GM12878 (cell line): ENCODE results near the gene HSD17B4. TPM values are rescaled to one million over a fixed set of nuclear protein-coding genes. Genes with fewer than 3 reads are reported as not detected.

Experiments
- ATAC-seq: fragments of 200-7000 bp; cut with Tn5 transposase; 3 replicates; pipeline ENCODE4 v1.9.1; 2020; ENCODE audit warnings: mild to moderate bottlenecking, moderate library complexity
- Bru-seq: library from RNA; stranded (reverse); fragments of 400-500 nt; gene quantifications from one replicate; lab custom pipeline; 2021; lab: Mats Ljungman, UMichigan
- BruChase-seq, 2 experiments: library from RNA; stranded (reverse); fragments of 400-500 nt; gene quantifications; one replicate each; lab custom pipeline; 2021; lab: Mats Ljungman, UMichigan
- BruUV-seq: library from RNA; stranded (reverse); fragments of 400-500 nt; replicated peaks from 2 replicates; lab custom pipeline; 2021; lab: Mats Ljungman, UMichigan
- CTCF ChIA-PET: fragments of 300-600 bp; sonication (Branson Sonifier 250); formaldehyde crosslinking; extraction: SDS; loops from one replicate; lab custom pipeline; 2021; ENCODE audit warnings: inconsistent platforms; lab: Yijun Ruan, JAX
- POLR2A ChIA-PET: fragments of 350-600 bp; formaldehyde crosslinking; extraction: SDS; loops from one replicate; lab custom pipeline; 2021; ENCODE audit warnings: inconsistent platforms; lab: Charles Lee
- RAD21 ChIA-PET: fragments of 300-600 bp; sonication (Branson Sonifier 250); formaldehyde crosslinking; loops from one replicate; lab custom pipeline; 2023; ENCODE audit warnings: antibody characterized with exemption; ENCODE audit not compliant: unreplicated experiment; lab: Charles Lee
- SMC1A ChIA-PET: fragments of 300-600 bp; sonication (Branson Sonifier 250); formaldehyde crosslinking; loops from one replicate; lab custom pipeline; 2023; ENCODE audit not compliant: unreplicated experiment, uncharacterized antibody; lab: Charles Lee
- DNase-seq: peaks from one replicate; pipeline ENCODE4 v3.0.0-alpha.2; 2011; ENCODE audit warnings: low read depth, low spot score
- FAIRE-seq: peaks from 3 replicates; lab custom pipeline; 2011; peaks lifted over from hg19 to GRCh38; lab: Jason Lieb, UNC
- H2AFZ ChIP-seq: 2 replicates; pipeline ENCODE4 v1.6.0; 2011; ENCODE audit warnings: low read depth, low read length, control low read depth; ENCODE audit not compliant: control insufficient read depth
- H3K27ac ChIP-seq: 2 replicates; pipeline ENCODE4 v1.5.1; 2011; ENCODE audit warnings: control low read depth; ENCODE audit not compliant: control insufficient read depth, insufficient read depth
- H3K27me3 ChIP-seq, 2 experiments: replicated peaks in 1 of 2; 2 replicates each; pipeline versions ENCODE4 v1.6.0 to v1.6.1; 2011; ENCODE audit warnings: low read length in 1 of 2; ENCODE audit not compliant: control insufficient read depth in 2 of 2, insufficient read depth in 2 of 2
- H3K36me3 ChIP-seq, 2 experiments: 2 replicates each; pipeline ENCODE4 v1.5.1; 2011; ENCODE audit warnings: low read length in 1 of 2; ENCODE audit not compliant: control insufficient read depth in 2 of 2, insufficient read depth in 2 of 2
- H3K4me1 ChIP-seq: 2 replicates; pipeline ENCODE4 v1.6.1; 2011; ENCODE audit warnings: mild to moderate bottlenecking, low read length, moderate library complexity, mixed read lengths; ENCODE audit not compliant: control insufficient read depth, insufficient read depth
- H3K4me2 ChIP-seq: 2 replicates; pipeline ENCODE4 v1.6.0; 2011; ENCODE audit warnings: control low read depth; ENCODE audit not compliant: control insufficient read depth, insufficient read depth
- H3K4me3 ChIP-seq: fragments of 200-600 bp; sonication (generic); 2 replicates; pipeline ENCODE4 v1.5.1; 2016
- H3K79me2 ChIP-seq: 2 replicates; pipeline ENCODE4 v1.6.0; 2011; ENCODE audit warnings: low read length; ENCODE audit not compliant: control insufficient read depth, insufficient read depth
- H3K9ac ChIP-seq: 2 replicates; pipeline ENCODE4 v1.8.0; 2011; ENCODE audit warnings: low read length, control low read depth, mixed read lengths; ENCODE audit not compliant: control insufficient read depth, insufficient read depth
- H3K9me3 ChIP-seq: replicated peaks from 3 replicates; pipeline ENCODE4 v1.5.1; 2011; ENCODE audit warnings: mild to moderate bottlenecking, low read length; ENCODE audit not compliant: control insufficient read depth, insufficient read depth
- H4K20me1 ChIP-seq: 2 replicates; pipeline ENCODE4 v1.6.0; 2011; ENCODE audit not compliant: control insufficient read depth, insufficient read depth
- BACH1 ChIP-seq: fragments of 450-650 bp; IDR thresholded peaks from 2 replicates; pipeline ENCODE4 v1.6.1; 2017; ENCODE audit warnings: mild to moderate bottlenecking, borderline replicate concordance
- CREB1 ChIP-seq: IDR thresholded peaks from 2 replicates; pipeline ENCODE4 v1.6.1; 2012; ENCODE audit warnings: low read depth, mild to moderate bottlenecking, inconsistent platforms
- ESRRA ChIP-seq: IDR thresholded peaks from 2 replicates; pipeline ENCODE4 v1.6.1; 2012; ENCODE audit warnings: mild to moderate bottlenecking, low read length, improper control_type of control experiment
- GABPA ChIP-seq: IDR thresholded peaks from 2 replicates; pipeline ENCODE4 v1.6.1; 2014; ENCODE audit warnings: antibody characterized with exemption, low read depth, mild to moderate bottlenecking, inconsistent platforms
- IKZF2 ChIP-seq, 2 experiments: fragments of 450-650 bp; IDR thresholded peaks; 2 replicates each; pipeline ENCODE4 v1.6.1; 2017; ENCODE audit warnings: mild to moderate bottlenecking in 2 of 2, moderate library complexity in 2 of 2
- NR2F1 ChIP-seq: fragments of 450-650 bp; conservative IDR thresholded peaks from 2 replicates; pipeline ENCODE4 v1.6.1; 2017; ENCODE audit warnings: mild to moderate bottlenecking
- NRF1 ChIP-seq: conservative IDR thresholded peaks from 2 replicates; pipeline ENCODE4 v1.6.1; 2011; ENCODE audit warnings: mild to moderate bottlenecking, low read depth, low read length, improper control_type of control experiment
- SIX5 ChIP-seq: IDR thresholded peaks from 2 replicates; pipeline ENCODE4 v1.6.1; 2011; ENCODE audit warnings: mild to moderate bottlenecking, low read depth, low read length, moderate library complexity; ENCODE audit not compliant: severe bottlenecking
- SMC3 ChIP-seq: IDR thresholded peaks from 2 replicates; pipeline ENCODE4 v1.6.1; 2011; ENCODE audit warnings: low read length, improper control_type of control experiment, borderline replicate concordance
- TCF3 ChIP-seq: IDR thresholded peaks from 2 replicates; pipeline ENCODE4 v1.6.1; 2012; ENCODE audit warnings: low read depth, mild to moderate bottlenecking, low read length, borderline replicate concordance; ENCODE audit not compliant: insufficient read depth
- WGBS: methylation state at CpG from one replicate; pipeline ENCODE4 v1.1.6; 2016; ENCODE audit warnings: low lambda C conversion rate; ENCODE audit not compliant: insufficient replicate concordance, insufficient coverage; ENCODE audit errors: missing lambda C conversion rate; 5-methylcytosine and 5-hydroxymethylcytosine counted together
- in situ Hi-C: fragments of 300-500 bp; cut with MboI; formaldehyde crosslinking; loops from 9 replicates; pipeline ENCODE4 v1.14.3; 2018; ENCODE audit warnings: mixed read lengths
- intact Hi-C: fragments of 100-400 bp; cut with micrococcal nuclease; formaldehyde crosslinking; loops from one replicate; pipeline ENCODE4 v1.14.2; 2022; ENCODE audit not compliant: unreplicated experiment
- long read RNA-seq, 2 experiments: library from polyadenylated mRNA; unstranded; transcript quantifications; one replicate each; pipeline ENCODE4 v2.0.0, GENCODE V29; 2019 to 2020
- polyA minus RNA-seq, 3 experiments: library from RNA; depleted of rRNA, polyadenylated mRNA; stranded (reverse); fragments of >200 nt; gene quantifications; 2 replicates each; pipeline ENCODE4 v1.2.3, GENCODE V29; 2011
- polyA plus RNA-seq, 11 experiments: library from polyadenylated mRNA; depleted of rRNA in 4 of 11; unstranded in 6 of 11; stranded (reverse) in 5 of 11; fragments of >200 nt; fragmentation: Nextera tagmentation in 4 of 11; fragmentation: Illumina TruSeq in 1 of 11; extraction: Ambion mirVana in 4 of 11; extraction: Trizol in 1 of 11; gene quantifications; 1 replicate in 1 of 11; 2 replicates in 10 of 11; pipeline versions ENCODE4 v1.2.1 to v1.2.3, GENCODE V29; 2011 to 2016; ENCODE audit warnings: inconsistent platforms in 2 of 11, missing spikeins in 2 of 11, low read depth in 1 of 11
- total RNA-seq, 4 experiments: library from RNA; depleted of rRNA in 3 of 4; stranded (reverse); fragments of >200 nt in 3 of 4; fragmentation: Illumina TruSeq in 1 of 4; extraction: Trizol in 1 of 4; gene quantifications; 2 replicates each; pipeline versions ENCODE4 v1.2.1 to v1.2.3, GENCODE V29; 2013 to 2021
- TF ChIP-seq, protein P1 (sequence below): fragments of 450-650 bp; IDR thresholded peaks from 2 replicates; pipeline ENCODE4 v1.6.1; 2017; ENCODE audit warnings: low read depth, mild to moderate bottlenecking, moderate library complexity
- TF ChIP-seq, protein P2 (sequence below): fragments of 450-650 bp; IDR thresholded peaks from 2 replicates; pipeline ENCODE4 v1.6.1; 2016; ENCODE audit warnings: mild to moderate bottlenecking

HSD17B4 gene, protein sequence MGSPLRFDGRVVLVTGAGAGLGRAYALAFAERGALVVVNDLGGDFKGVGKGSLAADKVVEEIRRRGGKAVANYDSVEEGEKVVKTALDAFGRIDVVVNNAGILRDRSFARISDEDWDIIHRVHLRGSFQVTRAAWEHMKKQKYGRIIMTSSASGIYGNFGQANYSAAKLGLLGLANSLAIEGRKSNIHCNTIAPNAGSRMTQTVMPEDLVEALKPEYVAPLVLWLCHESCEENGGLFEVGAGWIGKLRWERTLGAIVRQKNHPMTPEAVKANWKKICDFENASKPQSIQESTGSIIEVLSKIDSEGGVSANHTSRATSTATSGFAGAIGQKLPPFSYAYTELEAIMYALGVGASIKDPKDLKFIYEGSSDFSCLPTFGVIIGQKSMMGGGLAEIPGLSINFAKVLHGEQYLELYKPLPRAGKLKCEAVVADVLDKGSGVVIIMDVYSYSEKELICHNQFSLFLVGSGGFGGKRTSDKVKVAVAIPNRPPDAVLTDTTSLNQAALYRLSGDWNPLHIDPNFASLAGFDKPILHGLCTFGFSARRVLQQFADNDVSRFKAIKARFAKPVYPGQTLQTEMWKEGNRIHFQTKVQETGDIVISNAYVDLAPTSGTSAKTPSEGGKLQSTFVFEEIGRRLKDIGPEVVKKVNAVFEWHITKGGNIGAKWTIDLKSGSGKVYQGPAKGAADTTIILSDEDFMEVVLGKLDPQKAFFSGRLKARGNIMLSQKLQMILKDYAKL
- total RNA-seq (2013; cell fraction: nucleolus; rRNA removed) = 115 and 125 TPM in 2 replicates
- total RNA-seq (2014; rRNA removed) (93.1 and 105 TPM in 2 replicates), total RNA-seq (2014; rRNA removed; fragmentation: Illumina TruSeq; extraction: Trizol) (92.9 and 93.3 TPM in 2 replicates), total RNA-seq (2021) (90.0 and 103 TPM in 2 replicates), polyA plus RNA-seq (2011; rRNA removed) (125 and 160 TPM in 2 replicates), polyA plus RNA-seq (2014; fragmentation: Illumina TruSeq; extraction: Trizol) (97.5 and 128 TPM in 2 replicates), polyA plus RNA-seq (2014; fragmentation: Nextera tagmentation; extraction: Ambion mirVana) (10 to 100 TPM; 38.6 to 62.4 TPM), polyA plus RNA-seq (2014; rRNA removed) (52.9 and 58.6 TPM in 2 replicates), polyA plus RNA-seq (2016; fragmentation: Nextera tagmentation; extraction: Ambion mirVana) (10 to 100 TPM; 92.0 to 99.7 TPM), polyA minus RNA-seq (2011; rRNA and poly(A)+ RNA removed) (171 and 220 TPM in 2 replicates), Bru-seq, nascent RNA (percentile 69 among the genes with signal in this experiment), BruChase-seq, experiment 1, labeled RNA remaining after a 6-hour chase (percentile 71 among the genes with signal in this experiment), BruChase-seq, experiment 2, labeled RNA remaining after a 2-hour chase (percentile 67 among the genes with signal in this experiment)
- polyA plus RNA-seq (2011; ENCODE audit: low read depth) = 50.7 TPM
- 69.7 and 112 TPM in 2 replicates for polyA plus RNA-seq (2011; cell fraction: cytosol; rRNA removed)
- polyA plus RNA-seq (2011; cell fraction: nucleus; rRNA removed) = 104 and 115 TPM in 2 replicates
- polyA plus RNA-seq (2012) = 62.5 and 78.6 TPM in 2 replicates
- polyA minus RNA-seq (2011; cell fraction: cytosol; rRNA and poly(A)+ RNA removed) = 52.4 and 52.5 TPM in 2 replicates
- 61.4 and 80.0 TPM in 2 replicates for polyA minus RNA-seq (2011; cell fraction: nucleus; rRNA and poly(A)+ RNA removed)
- long read RNA-seq, experiment 1, transcript HSD17B4-201 (24 exons, 2,685 nt) = major isoform, 34 of 45 reads
- long read RNA-seq, experiment 1, partial matches to known transcripts = 1 of 45 reads
- long read RNA-seq, experiment 1, other reads (novel, unspliced or antisense) = 10 of 45 reads
- long read RNA-seq, experiment 2, transcript HSD17B4-201 (24 exons, 2,685 nt) = major isoform, 279 of 323 reads
- long read RNA-seq, experiment 2, partial matches to known transcripts = 17 of 323 reads
- long read RNA-seq, experiment 2, other reads (novel, unspliced or antisense) = 21 of 323 reads

GRCh38 chr5:119452373-119453039 is at the start of gene HSD17B4:
HSD17B4 (plus strand) TSS chr5:119452497; CDS start chr5:119452576, 79 bp downstream.
- intact Hi-C loops = no loop called here
- ATAC-seq (peak; percentile 96), FAIRE-seq (peak; percentile 96), DNase-seq (peak; percentile 58)
- peak within 1 kb of the TSS; percentile 45 for H3K27ac ChIP-seq
- H3K9me3 ChIP-seq = no peaks in the 10 kb centered on the region; the same call in 1 of the 3 replicates
- in situ Hi-C loops = no loop called here
- no peaks in the 10 kb centered on the region for H3K36me3 ChIP-seq
- peaks cover 4% of the 10 kb centered on the region for H3K79me2 ChIP-seq
- peak within 1 kb of the TSS; percentile 75 for H3K4me2 ChIP-seq
- no TSS peak for BruUV-seq
- H2AFZ ChIP-seq = peak within 1 kb of the TSS; percentile 86
- RAD21 ChIA-PET = interaction anchor here (1.0 to 2.5 kb wide), 4 partner anchors 10 to 139 kb away, joined by 3 to 8 read pairs (median 4); no protein-coding TSS in a partner anchor
- H3K4me3 ChIP-seq = peak within 1 kb of the TSS; percentile 98
- WGBS = under 1% methylated on average over 42 of the region's 42 CpGs
- H3K9ac ChIP-seq = peak within 1 kb of the TSS; percentile 59
- H3K4me1 ChIP-seq = no peaks in the 10 kb centered on the region
- CTCF ChIA-PET = interaction anchor here (0.7 to 2.4 kb wide), 9 partner anchors 10 to 465 kb away, joined by 3 to 11 read pairs (median 4); partner anchors contain the start of gene DTWD2
- H4K20me1 ChIP-seq = no peaks in the 10 kb centered on the region
- SMC1A ChIA-PET = interaction anchor here (0.6 to 2.0 kb wide), 7 partner anchors 10 to 464 kb away, joined by 3 to 9 read pairs (median 3); partner anchors contain the start of gene DTWD2
- H3K27me3 ChIP-seq = no peaks in the 10 kb centered on the region
- POLR2A ChIA-PET = interaction anchor here (1.0 to 1.6 kb wide), 2 partner anchors 9 to 18 kb away, joined by 4 read pairs; no protein-coding TSS in a partner anchor
- 0 out of 2 replicates have a peak, but pooled peaks have one; percentile 64 for TF ChIP-seq TCF3
- peak; percentile 43; the same call in 1 of the 2 replicates for TF ChIP-seq BACH1
- TF ChIP-seq CREB1 = peak; percentile 84
- 0 out of 2 replicates have a peak, but pooled peaks have one; percentile 18 for TF ChIP-seq GABPA
- no peak for TF ChIP-seq ESRRA
- TF ChIP-seq, protein P1, sequence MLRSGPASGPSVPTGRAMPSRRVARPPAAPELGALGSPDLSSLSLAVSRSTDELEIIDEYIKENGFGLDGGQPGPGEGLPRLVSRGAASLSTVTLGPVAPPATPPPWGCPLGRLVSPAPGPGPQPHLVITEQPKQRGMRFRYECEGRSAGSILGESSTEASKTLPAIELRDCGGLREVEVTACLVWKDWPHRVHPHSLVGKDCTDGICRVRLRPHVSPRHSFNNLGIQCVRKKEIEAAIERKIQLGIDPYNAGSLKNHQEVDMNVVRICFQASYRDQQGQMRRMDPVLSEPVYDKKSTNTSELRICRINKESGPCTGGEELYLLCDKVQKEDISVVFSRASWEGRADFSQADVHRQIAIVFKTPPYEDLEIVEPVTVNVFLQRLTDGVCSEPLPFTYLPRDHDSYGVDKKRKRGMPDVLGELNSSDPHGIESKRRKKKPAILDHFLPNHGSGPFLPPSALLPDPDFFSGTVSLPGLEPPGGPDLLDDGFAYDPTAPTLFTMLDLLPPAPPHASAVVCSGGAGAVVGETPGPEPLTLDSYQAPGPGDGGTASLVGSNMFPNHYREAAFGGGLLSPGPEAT = peak; percentile 16; the same call in 1 of the 2 replicates
- peak; percentile 58 for TF ChIP-seq NRF1
- TF ChIP-seq SMC3 = no peak
- TF ChIP-seq, protein P2, sequence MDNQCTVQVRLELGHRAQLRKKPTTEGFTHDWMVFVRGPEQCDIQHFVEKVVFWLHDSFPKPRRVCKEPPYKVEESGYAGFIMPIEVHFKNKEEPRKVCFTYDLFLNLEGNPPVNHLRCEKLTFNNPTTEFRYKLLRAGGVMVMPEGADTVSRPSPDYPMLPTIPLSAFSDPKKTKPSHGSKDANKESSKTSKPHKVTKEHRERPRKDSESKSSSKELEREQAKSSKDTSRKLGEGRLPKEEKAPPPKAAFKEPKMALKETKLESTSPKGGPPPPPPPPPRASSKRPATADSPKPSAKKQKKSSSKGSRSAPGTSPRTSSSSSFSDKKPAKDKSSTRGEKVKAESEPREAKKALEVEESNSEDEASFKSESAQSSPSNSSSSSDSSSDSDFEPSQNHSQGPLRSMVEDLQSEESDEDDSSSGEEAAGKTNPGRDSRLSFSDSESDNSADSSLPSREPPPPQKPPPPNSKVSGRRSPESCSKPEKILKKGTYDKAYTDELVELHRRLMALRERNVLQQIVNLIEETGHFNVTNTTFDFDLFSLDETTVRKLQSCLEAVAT = peak; percentile 57; the same call in 1 of the 2 replicates
- peak; percentile 45 for TF ChIP-seq NR2F1
- peak; percentile 78 for TF ChIP-seq SIX5
- TF ChIP-seq IKZF2 (IDR thresholded peaks at IDR 0.05) = peak in 1 of 2 experiments; percentile 23; a peak in 1 of 4 replicates
